ENCODE data around the gene TIFAB.

The TIFAB gene

DNA sequence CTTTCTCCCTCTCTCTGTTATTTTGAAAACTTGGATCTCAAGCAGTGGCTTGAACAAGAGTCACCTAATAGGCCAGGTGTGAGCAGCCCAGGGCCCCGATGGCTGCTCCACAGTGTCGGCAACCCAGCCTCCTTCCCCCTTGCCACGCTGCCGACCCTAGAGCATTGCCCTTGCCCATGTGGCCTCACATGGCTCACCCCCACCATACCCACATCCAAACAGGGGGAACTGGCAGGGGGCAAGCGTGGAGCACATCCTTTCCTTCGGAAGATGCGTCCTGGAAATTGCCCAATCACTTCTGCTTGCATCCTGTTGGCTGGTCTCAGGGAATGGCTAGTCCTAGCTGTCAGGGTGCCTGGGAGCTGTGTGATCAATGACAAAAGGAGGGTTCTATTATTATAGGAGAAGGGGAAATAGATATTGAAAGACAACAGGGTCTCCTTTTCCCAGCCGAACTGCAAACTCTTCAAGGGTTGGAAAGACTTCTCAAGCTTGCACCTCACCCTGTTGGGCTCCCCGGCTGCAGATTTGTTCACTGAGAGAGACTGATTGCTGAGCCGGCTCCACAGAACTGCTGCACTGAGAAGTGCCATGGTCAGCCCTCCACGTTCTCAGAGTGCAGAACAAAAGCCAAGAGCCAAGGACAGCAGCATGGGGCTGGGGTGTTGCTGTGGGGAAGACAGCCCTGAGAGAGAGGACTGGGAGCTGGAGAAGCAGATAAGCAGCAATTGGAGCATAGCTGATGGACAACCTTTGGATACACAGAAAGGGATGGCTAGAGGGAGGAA, 8.3 kb upstream of the TIFAB start:
- H3K27ac ChIP-seq: no peak overlapping the region
- DNase-seq (ENCODE audit: low read depth, low spot score): no peak

DNA sequence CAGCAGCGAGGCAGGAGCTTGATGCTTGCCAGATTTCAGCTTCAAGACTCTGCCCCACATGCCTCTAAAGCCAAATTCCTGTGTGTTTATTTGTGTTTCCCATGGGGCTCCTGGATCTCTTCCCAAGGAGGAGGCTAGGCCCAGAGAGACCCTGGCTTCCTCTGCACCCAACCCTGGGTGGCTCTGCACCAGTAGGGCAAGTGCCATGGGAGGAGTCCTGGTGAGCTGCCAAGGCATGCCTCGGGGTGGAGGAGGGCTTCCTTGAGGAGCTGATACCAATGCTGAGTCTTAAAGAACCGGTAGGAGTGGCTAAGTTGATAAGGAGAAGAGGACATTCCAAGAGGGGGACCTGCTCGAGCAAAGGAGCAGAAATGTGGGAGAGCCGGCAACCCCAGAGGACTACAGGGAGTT, 6.8 kb upstream of the TIFAB start:
- no peak for DNase-seq (ENCODE audit: low read depth, low spot score)
- no peak overlapping the region for H3K27ac ChIP-seq

DNA sequence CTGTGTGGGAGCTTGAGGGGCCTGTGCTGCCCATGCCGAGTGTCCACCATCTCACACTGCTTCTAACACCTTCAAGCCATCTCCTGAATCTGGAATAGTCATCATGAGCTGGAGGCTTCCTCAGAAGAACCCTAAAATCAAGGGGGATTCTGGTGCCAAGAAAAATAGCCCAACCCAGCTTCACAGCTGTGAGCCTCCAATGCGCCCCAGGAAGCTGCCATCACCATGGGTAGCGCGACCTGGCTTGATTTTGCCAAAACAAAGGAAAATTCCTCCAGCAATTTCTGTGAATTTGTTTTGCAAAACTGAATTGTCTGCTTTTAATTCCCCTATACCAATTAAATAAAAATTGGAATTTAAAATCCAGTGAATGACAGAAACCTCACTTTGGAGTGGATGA, 6.2 kb upstream of the TIFAB start:
- no peak overlapping the region for H3K27ac ChIP-seq
- no peak for DNase-seq (ENCODE audit: low read depth, low spot score)

DNA sequence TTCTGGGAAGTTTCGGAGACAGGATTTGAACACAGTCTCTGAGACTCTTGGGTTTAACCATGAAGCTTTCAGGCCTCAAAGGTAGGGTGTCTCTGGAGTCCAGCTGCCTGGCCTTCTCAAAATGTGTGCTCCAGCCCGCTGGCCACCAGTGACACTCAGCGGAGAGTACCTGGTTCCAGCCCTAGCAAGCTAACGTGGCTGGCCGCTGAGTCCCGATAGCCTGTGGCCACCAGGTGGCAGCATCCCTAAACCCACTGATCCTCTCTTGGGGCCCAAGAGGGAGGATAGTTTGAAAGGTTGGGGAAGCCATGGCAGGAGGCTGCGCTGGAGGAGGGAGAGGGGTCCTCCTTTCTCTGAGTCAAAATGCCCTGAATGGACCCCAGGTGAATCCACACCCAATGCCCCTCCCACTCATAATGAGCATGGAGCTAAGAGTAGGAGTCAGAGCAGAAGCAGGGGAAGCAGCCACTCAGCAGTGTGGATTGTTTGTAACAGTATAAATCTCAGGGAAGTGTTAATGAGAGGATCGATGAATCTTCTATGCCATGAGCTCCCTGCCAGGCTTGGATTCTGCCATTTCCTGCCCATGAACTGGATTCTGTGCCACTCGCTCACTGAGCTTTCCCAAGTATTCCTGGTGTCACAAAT, 5.4 kb upstream of the TIFAB start:
- no peak overlapping the region for H3K27ac ChIP-seq
- DNase-seq (ENCODE audit: low read depth, low spot score): no peak

DNA sequence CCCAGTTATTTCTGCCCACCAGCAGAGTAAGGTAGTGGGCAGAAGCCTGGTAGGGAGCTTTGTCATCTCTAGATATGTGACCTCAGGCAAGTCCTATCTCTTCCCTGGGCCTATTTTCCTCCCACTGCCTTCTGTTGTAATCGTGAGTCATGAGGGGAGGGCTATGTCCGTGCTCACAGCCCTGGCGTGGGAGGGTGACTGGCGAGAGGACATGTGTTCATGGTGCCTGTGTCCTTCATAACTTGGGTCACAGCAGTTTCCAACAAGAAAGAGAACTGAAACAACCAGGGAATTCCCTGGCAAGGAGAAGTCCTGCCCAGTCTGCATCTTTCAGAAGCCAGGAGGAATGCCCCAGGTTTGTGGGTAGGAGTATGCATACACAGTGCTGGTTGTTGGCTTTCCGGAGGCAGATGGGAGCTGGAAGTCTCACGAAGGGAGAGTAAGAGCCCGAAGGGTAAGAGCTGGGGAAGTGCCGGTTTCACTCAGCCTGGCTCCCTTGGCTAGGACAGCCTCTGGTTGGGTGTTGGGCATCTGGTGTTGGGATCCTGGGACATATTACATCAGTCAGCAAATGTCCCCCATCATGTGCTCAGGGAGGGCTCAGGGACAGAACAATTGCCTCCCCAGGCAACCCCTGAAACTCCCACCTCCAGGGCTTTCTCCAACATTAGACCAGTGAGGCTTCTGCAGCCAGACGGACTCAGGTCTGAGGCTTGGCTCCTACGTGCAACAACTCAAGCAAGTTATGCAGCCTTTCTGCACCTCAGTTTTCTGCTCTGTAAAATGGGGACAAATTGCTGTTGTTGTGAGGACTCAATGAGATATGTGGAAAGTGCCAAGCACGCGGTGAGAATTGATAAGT, 4.3 kb upstream of the TIFAB start:
- no peak overlapping the region for H3K27ac ChIP-seq
- DNase-seq (ENCODE audit: low read depth, low spot score): peak; percentile 65

DNA sequence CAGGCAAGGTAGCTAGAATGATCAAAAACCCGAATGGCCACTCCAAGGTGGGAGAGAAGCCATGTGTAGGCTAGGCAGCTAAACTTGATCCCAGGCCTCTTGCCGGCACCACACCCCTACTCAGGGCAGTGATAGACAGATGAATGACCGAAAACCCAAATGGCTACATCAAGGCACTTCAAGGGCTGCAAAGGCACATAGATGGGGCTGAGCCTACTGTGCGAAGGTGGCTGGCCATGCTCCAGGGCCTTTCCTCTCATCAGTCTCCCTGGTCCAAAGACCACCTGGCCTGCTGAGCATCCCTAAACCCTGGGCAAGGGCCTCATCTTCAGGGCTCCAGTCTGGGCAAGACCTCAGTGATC, 3.7 kb upstream of the TIFAB start:
- no peak for DNase-seq (ENCODE audit: low read depth, low spot score)
- no peak overlapping the region for H3K27ac ChIP-seq

DNA sequence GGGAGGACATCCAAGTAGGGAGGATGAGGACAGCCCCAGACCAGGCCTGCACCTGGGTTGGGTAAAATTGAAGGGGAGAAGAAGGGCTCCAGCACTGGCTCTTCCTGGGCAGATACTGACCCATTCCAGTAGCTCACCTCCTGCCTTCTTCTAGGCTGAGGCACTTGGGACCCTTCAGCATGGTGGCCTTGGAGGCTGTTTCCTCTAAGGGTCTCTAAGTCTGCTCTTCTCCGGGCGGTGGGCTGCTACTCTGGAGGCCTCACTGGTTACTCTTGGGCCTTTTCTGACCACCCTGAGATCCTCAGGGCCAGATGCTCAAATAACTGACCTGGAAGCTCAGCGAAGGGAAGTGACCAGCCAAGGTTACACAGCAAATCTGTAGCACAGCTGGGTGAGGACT, 2.8 kb upstream of the TIFAB start:
- no peak for DNase-seq (ENCODE audit: low read depth, low spot score)
- H3K27ac ChIP-seq: no peak overlapping the region

DNA sequence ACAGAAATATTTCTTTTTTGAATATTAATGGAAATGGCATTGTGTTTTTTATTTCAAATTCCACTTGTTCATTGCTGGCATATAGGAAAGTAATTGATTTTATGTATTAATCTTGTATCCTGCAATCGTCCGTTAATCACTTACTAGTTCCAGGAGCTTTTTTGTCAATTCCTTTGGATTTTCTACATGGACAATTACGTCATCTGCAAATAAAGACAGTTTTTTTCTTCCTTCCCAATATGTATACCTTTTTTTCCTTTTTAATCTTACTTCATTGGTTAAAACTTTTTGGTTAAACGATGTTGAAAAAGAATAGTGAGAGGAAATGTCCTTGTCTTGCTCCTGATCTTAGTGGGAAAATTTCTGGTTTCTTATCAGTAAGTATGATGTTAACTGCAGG, 1.5 kb upstream of the TIFAB start:
- DNase-seq (ENCODE audit: low read depth, low spot score): no peak
- no peak overlapping the region for H3K27ac ChIP-seq

DNA sequence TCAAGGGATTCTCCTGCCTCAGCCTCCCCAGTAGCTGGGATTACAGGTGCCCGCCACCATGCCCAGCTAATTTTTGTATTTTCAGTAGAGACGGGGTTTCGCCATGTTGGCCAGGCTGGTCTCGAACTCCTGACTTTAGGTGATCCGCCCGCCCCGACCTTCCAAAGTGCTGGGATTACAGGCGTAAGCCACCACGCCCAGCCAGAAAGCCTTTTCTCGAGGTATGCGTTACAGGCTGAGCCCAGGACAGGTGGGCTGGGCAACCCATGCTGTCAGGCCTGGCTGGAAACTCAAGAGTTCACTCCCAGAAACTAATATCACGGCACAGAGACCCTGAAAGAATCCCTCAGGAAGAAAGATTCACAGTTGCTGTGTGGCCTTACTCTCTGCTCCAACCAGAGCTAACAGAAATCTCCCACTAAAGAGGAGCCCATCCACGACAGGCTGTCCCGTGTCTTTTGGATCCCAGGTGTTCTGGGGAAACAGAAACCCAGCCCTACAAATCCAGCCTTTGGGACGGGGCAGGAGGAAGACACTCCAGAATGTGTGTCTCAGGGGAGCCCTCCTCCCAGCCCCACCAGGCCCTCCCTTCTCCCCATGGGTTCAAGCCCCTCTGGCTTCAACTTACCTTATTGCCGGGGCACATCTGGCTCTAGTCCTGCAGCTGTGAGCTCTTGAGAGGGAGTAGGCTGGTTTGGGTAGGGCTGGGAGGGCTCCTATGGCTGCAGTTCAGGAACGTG, 400 bp downstream of the TIFAB start:
- H3K27ac ChIP-seq: no peak overlapping the region
- no peak for DNase-seq (ENCODE audit: low read depth, low spot score)

DNA sequence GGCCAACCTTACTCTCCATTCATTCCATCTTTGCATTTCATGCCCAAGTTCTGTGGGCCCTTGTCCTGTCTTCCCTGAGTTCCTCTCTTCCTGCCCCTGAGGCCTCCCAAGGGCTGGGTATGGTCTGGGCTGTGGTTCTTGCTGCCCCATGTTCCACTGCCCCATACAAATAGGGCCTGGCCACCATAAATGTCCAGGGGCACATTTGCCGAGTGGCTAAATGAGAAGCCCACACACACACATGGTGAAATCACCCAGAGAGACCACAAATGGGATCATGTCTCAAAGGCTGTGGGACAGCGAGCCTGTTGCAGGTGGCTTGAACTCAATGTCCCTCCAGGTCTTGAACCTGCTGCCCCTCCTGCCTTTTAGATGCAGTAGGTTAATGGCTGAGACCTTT, 1.2 kb downstream of the TIFAB start:
- no peak overlapping the region for H3K27ac ChIP-seq
- no peak for DNase-seq (ENCODE audit: low read depth, low spot score)

DNA sequence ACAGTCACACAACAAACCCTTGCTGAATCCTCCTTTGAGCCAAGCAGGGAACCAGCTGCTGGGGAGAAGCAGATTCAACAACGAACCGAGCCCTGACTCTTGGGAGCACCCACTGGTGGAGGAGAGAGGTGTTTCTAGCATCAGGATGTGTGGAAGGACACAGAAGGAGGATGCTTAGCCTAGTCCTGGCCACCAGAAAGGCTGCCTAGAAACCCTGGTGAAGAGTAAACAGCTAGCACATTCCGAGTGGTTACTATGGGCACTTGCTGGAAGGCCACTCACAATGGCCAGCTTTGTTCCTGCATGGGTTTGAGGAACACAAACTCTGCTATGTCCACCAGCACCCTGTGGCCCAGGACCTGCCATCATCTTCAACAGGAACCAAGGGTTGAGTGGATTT, 1.8 kb downstream of the TIFAB start:
- DNase-seq (ENCODE audit: low read depth, low spot score): no peak
- H3K27ac ChIP-seq: no peak overlapping the region

DNA sequence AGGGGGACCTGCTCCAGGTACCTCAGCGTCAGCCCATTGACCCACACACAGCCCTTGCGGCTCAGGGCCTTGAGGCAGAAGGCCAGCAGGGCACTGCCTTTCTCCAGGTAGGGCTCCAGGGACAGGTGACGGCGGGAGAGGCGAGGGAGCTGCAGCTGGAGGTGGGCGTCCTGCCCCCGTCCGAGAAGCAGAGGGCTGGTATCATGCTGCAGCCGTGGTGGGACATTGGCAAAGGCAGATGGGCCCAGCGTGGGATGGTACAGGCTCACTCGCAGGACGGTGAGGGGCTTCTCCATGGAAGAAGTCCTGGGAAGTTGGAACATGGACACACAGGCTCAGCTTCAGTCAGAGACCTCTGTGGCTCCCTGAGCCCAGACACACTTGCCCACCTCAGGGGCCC, 2.5 kb downstream of the TIFAB start:
- H3K27ac ChIP-seq: no peak overlapping the region
- DNase-seq (ENCODE audit: low read depth, low spot score): no peak

DNA sequence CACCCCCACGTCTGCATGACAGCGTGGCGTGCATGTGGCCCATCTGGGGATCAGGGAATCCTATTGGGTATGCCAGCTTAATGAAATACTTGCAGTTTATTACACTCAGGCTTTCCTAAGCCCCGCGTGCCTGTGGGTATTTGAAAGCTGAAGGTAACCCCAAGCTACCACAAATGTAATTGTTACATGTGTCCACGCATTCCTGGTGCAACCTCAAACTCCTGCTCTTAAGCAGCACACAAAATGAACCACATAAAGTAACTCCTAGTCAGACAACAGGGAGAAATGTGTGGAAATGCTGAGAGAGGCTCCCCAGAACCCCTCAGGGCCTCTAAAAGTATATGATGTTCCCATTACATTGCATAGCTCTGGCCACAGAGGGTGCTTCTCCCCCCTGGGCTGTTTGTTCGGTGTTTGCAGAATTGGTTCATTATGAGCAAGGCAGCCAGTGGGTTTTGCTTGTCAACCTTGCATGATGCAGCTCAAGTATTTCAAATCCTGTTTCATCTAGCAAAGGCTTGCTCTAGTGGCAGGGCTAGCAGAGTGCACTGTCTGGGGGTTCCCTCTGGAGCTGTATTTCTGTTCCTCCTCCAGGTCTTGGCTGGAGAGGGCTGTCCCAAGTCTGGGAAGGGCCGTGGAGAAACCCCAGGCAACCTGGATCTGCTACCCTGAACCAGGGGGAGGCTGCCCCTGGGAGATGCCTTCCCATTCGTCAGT, 3.2 kb downstream of the TIFAB start:
- DNase-seq (ENCODE audit: low read depth, low spot score): no peak
- H3K27ac ChIP-seq: no peak overlapping the region

DNA sequence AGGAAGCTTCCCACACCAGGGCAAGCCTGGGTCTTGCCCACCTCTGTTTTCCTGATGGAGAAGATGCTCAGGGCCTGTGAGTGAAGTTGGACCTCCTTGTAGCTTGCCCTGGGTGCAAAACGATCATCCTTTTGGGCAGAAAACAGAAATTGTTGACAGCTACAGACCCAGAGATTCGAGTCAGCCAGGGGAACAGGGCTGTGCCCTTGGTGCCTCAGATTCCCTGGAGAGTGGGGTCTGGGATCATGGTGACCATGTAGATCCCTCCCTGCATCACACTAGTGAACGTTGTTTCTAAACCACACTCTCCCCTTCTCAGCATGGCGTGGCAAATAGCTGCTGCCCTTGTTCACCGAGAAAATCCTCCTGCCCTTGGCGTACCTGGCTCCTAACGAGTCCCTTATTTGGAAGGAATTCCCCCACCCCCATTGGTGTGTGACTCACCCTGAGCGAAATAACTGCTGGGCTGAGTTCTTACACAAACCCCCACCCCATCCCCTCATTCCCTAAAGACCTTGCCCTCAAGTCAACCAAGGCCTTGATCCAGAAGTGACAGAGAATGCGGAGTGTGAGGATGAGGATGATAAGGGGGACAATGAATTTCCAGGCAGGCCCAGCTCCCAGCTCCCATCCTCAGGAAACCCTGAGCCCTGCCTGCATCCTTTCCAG, 3.9 kb downstream of the TIFAB start:
- no peak for DNase-seq (ENCODE audit: low read depth, low spot score)
- no peak overlapping the region for H3K27ac ChIP-seq

DNA sequence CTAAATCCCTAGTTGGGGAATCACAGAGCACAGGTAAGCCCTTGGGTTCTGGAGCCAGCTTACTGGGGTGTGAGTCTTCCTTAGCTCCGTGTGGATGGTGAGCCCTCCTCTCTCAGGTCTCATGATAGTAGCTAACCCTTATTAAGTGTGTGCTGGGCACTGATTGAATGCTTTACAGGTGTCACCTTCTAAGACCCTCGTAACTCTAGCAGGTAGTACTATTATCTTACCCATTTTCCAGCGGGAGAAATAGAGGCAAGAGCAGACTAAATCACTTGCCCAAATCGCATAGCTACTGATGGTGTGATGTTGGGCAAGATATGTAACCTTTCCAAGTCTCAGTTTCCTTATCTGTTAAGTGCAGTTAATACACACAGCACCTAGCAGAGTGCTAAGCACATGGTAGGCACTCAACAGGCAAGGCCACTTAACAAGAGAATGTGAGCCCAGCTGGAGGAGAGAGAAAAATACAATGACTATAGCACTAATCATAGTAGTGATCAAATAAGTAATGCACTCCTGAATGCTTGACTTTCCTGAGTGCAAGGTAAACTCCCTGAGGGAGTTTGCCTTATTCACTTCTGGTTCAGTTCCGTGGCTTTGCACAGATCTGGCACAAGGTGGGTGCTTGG, 4.7 kb downstream of the TIFAB start, which contains the start of gene DCANP1:
TSS of gene DCANP1 (minus strand) at position 51 of the 632 bp plus-strand sequence. CDS start 240 bp downstream, outside the sequence.
- DNase-seq (ENCODE audit: low read depth, low spot score): no peak

DNA sequence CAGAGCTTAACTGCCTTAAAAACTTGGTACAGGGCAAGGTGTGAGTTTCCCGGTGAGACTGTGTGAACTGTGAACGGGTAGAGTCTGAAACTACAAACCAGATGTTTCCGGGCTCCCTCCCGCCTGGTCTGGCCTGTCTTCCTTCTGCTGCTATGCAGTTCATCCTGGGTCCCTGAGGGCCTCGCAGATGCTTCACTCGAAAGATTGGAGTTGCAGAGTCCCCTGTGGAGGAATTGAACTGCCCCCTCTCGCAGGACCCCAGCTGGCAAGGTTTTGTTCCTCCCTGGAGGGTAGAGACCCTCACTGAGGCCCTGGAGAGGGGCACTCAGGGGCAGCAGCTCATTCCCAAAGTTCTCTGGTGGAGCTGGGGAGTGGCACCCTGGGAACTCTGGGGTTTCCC, 5.5 kb downstream of the TIFAB start:
- H3K27ac ChIP-seq: no peak overlapping the region
- DNase-seq (ENCODE audit: low read depth, low spot score): no peak

More for the DNA sequence above, 4.7 kb downstream of the TIFAB start, which contains the start of gene DCANP1:
- H3K27ac ChIP-seq: no peak within 1 kb of the TSS

DNA sequence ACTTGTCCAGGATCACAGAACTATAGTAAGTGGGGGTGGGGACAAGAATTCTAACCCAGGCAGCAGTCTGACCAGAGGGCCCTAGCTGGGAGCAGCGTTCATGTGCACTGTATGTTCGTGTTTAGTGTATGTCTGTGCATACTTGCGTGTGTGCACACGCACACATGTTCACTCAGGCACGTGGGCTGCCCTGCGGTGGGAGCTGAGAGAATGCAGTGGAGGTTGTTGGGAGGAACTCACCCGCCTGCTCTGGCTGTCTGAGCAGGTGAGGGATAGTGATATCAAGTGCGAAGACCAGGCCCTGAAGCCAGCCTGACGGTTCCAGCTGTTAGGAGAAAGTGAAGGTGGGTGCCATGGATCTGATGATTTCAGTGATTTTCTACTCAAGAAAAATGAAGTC, 5.9 kb downstream of the TIFAB start:
- H3K27ac ChIP-seq: no peak overlapping the region
- DNase-seq (ENCODE audit: low read depth, low spot score): no peak

DNA sequence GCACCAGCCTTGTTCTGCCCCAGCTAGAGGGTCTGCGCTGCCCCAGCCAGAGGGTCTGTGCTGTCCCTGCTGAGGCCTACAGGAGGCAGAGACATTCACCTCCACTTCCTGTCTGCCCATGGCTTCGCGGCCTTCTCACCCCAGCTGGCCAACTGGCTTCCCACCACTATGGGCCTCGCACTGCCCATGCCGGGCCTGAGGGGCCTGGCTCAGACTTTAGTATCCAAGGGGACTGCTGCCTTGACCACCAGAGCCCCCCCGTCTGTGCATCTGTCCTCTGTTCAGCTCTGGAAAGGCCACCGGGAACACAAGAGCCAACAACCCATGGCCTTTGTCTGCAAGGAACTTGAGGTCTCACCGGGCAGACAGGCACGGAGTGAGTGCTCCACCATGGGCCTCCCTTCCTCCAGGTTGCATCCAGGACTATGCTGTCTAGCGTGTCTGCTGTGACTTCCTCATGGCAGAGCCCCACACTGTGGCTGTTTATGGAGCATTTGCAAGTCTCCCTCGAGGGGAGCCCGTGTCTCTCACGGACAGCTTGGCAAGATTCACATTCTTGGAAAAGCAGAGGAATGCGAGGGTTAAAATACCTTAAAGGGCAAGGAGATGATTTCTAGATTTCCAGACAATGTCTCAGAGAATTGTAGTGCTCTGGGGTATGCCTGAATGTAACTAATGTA, 6.7 kb downstream of the TIFAB start:
- no peak for DNase-seq (ENCODE audit: low read depth, low spot score)
- no peak overlapping the region for H3K27ac ChIP-seq

Data from epithelial cell of prostate (primary cell).